ENCODE measurements around the gene KRT75.

- TF ChIP-seq, protein P1, sequence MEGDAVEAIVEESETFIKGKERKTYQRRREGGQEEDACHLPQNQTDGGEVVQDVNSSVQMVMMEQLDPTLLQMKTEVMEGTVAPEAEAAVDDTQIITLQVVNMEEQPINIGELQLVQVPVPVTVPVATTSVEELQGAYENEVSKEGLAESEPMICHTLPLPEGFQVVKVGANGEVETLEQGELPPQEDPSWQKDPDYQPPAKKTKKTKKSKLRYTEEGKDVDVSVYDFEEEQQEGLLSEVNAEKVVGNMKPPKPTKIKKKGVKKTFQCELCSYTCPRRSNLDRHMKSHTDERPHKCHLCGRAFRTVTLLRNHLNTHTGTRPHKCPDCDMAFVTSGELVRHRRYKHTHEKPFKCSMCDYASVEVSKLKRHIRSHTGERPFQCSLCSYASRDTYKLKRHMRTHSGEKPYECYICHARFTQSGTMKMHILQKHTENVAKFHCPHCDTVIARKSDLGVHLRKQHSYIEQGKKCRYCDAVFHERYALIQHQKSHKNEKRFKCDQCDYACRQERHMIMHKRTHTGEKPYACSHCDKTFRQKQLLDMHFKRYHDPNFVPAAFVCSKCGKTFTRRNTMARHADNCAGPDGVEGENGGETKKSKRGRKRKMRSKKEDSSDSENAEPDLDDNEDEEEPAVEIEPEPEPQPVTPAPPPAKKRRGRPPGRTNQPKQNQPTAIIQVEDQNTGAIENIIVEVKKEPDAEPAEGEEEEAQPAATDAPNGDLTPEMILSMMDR (IDR thresholded peaks at IDR 0.05): no peak
- TF ChIP-seq POLR2A (IDR thresholded peaks at IDR 0.05): no peak
These were observed 50.8 kb downstream of the KRT75 start for GRCh38 chr12:52383331-52383730.
